ENCODE measurements around the gene VSIG10. TPM values are rescaled to one million over a fixed set of nuclear protein-coding genes. Genes with fewer than 3 reads are reported as not detected.

VSIG10 gene
- total and polyA plus RNA-seq, 2 of the 13 experiments (the other 11 are each of a cell fraction or from before 2014, with no cell fraction given), result 25.6 to 42.5 TPM

DNA sequence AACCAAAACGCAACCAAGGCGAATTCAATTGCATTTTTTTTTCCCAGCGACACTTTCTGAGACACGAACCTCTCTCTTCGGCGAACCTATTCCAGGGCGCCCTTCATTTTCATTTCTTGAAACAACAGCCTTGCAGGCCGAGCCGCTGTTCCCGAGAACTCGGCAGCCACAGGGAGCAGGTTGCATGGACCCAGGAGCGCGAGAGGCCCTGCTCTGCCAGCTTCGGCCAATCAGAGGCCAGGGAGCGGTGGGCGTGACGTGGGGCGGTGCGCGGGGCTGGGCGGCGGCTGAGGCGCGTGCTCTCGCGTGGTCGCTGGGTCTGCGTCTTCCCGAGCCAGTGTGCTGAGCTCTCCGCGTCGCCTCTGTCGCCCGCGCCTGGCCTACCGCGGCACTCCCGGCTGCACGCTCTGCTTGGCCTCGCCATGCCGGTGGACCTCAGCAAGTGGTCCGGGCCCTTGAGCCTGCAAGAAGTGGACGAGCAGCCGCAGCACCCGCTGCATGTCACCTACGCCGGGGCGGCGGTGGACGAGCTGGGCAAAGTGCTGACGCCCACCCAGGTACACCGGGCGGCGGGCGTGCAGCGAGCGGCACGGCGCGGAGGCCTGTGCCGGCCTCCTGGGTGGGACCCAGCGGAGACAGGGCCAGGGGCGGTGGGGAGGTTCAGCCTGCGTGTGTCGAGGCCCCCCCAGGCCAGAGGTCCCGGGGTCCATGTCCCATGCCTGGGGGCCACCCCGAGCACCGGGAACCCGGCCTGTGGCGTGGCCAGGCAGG lies 32.2 kb upstream of the VSIG10 start, which contains the start of gene PEBP1 (continued):
- TF ChIP-seq ZFP90 (CRISPR knock-in tag; IDR thresholded peaks at IDR 0.05; ENCODE audit: borderline replicate concordance) (peak; percentile 78; the same call in 1 of the 2 replicates), FOXM1 (CRISPR knock-in tag; IDR thresholded peaks at IDR 0.05) (no peak), ZNF598 (CRISPR knock-in tag; IDR thresholded peaks at IDR 0.05; ENCODE audit: borderline replicate concordance) (peak; percentile 33; the same call in 1 of the 2 replicates), JARID2 (CRISPR knock-in tag; IDR thresholded peaks at IDR 0.05; ENCODE audit: insufficient replicate concordance) (no peak), SSRP1 (CRISPR knock-in tag; IDR thresholded peaks at IDR 0.05) (no peak), RORA (CRISPR knock-in tag; IDR thresholded peaks at IDR 0.05) (no peak), JDP2 (CRISPR knock-in tag; IDR thresholded peaks at IDR 0.05; ENCODE audit: borderline replicate concordance) (no peak), ZNF235 (CRISPR knock-in tag; IDR thresholded peaks at IDR 0.05; ENCODE audit: borderline replicate concordance) (no peak), KLF9 (CRISPR knock-in tag; IDR thresholded peaks at IDR 0.05; ENCODE audit: low read depth) (0 out of 2 replicates have a peak, but pooled peaks have one; percentile 37), HES4 (CRISPR knock-in tag; IDR thresholded peaks at IDR 0.05; ENCODE audit: borderline replicate concordance) (peak; percentile 97), TGIF2 (CRISPR knock-in tag; IDR thresholded peaks at IDR 0.05) (peak; percentile 90), MIER3 (CRISPR knock-in tag; IDR thresholded peaks at IDR 0.05; ENCODE audit: borderline replicate concordance) (peak; percentile 69; the same call in 1 of the 2 replicates), YEATS2 (CRISPR knock-in tag; IDR thresholded peaks at IDR 0.05; ENCODE audit: borderline replicate concordance) (peak; percentile 77; the same call in 1 of the 2 replicates), HCFC1 (IDR thresholded peaks at IDR 0.05; ENCODE audit: low read depth, low read length) (no peak), MEF2D (CRISPR knock-in tag; IDR thresholded peaks at IDR 0.05) (peak; percentile 73; the same call in 1 of the 2 replicates), DNMT1 (CRISPR knock-in tag; IDR thresholded peaks at IDR 0.05) (no peak; the same call in 1 of the 2 replicates), MYC (CRISPR knock-in tag; IDR thresholded peaks at IDR 0.05; ENCODE audit: borderline replicate concordance) (peak; percentile 97), ZFP1 (CRISPR knock-in tag; IDR thresholded peaks at IDR 0.05) (no peak), NBN (conservative IDR thresholded peaks at IDR 0.05) (no peak), SMAD3 (CRISPR knock-in tag; IDR thresholded peaks at IDR 0.05) (no peak), ZNF746 (CRISPR knock-in tag; IDR thresholded peaks at IDR 0.05) (peak; percentile 66; the same call in 1 of the 2 replicates)
- TF ChIP-seq, protein P1, sequence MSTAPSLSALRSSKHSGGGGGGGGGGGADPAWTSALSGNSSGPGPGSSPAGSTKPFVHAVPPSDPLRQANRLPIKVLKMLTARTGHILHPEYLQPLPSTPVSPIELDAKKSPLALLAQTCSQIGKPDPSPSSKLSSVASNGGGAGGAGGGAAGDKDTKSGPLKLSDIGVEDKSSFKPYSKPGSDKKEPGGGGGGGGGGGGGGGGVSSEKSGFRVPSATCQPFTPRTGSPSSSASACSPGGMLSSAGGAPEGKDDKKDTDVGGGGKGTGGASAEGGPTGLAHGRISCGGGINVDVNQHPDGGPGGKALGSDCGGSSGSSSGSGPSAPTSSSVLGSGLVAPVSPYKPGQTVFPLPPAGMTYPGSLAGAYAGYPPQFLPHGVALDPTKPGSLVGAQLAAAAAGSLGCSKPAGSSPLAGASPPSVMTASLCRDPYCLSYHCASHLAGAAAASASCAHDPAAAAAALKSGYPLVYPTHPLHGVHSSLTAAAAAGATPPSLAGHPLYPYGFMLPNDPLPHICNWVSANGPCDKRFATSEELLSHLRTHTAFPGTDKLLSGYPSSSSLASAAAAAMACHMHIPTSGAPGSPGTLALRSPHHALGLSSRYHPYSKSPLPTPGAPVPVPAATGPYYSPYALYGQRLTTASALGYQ (CRISPR knock-in tag; IDR thresholded peaks at IDR 0.05), result peak; percentile 65
- TF ChIP-seq, protein P2, sequence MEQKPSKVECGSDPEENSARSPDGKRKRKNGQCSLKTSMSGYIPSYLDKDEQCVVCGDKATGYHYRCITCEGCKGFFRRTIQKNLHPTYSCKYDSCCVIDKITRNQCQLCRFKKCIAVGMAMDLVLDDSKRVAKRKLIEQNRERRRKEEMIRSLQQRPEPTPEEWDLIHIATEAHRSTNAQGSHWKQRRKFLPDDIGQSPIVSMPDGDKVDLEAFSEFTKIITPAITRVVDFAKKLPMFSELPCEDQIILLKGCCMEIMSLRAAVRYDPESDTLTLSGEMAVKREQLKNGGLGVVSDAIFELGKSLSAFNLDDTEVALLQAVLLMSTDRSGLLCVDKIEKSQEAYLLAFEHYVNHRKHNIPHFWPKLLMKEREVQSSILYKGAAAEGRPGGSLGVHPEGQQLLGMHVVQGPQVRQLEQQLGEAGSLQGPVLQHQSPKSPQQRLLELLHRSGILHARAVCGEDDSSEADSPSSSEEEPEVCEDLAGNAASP (CRISPR knock-in tag; IDR thresholded peaks at IDR 0.05; ENCODE audit: borderline replicate concordance), result peak; percentile 58
- TF ChIP-seq, protein P3, sequence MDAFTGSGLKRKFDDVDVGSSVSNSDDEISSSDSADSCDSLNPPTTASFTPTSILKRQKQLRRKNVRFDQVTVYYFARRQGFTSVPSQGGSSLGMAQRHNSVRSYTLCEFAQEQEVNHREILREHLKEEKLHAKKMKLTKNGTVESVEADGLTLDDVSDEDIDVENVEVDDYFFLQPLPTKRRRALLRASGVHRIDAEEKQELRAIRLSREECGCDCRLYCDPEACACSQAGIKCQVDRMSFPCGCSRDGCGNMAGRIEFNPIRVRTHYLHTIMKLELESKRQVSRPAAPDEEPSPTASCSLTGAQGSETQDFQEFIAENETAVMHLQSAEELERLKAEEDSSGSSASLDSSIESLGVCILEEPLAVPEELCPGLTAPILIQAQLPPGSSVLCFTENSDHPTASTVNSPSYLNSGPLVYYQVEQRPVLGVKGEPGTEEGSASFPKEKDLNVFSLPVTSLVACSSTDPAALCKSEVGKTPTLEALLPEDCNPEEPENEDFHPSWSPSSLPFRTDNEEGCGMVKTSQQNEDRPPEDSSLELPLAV (CRISPR knock-in tag; conservative IDR thresholded peaks at IDR 0.05; ENCODE audit: low read depth), result no peak
- TF ChIP-seq, protein P4, sequence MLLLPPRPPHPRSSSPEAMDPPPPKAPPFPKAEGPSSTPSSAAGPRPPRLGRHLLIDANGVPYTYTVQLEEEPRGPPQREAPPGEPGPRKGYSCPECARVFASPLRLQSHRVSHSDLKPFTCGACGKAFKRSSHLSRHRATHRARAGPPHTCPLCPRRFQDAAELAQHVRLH (CRISPR knock-in tag; IDR thresholded peaks at IDR 0.05; ENCODE audit: borderline replicate concordance, low read depth), result peak; percentile 84
- TF ChIP-seq, protein P5, sequence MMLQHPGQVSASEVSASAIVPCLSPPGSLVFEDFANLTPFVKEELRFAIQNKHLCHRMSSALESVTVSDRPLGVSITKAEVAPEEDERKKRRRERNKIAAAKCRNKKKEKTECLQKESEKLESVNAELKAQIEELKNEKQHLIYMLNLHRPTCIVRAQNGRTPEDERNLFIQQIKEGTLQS (CRISPR knock-in tag; IDR thresholded peaks at IDR 0.05), result peak; percentile 53
